MG63 (cell line): Measurements from ENCODE around the gene ENPP3. TPM values are rescaled to one million over a fixed set of nuclear protein-coding genes. Genes with fewer than 3 reads are reported as not detected.
"Not testable (repeated sequence)": the region's sequence is repeated elsewhere in the genome, so short reads cannot be mapped to it uniquely, and the experiment has no call there.

Experiments
- DNase-seq: peaks from one replicate; pipeline ENCODE4 v3.0.0-alpha.2; 2020
- H3K27me3 ChIP-seq: fragments of 250-450 bp; sonication (Bioruptor Pico); 2 replicates; pipeline ENCODE4 v1.5.1; 2020; ENCODE audit warnings: mild to moderate bottlenecking, moderate library complexity
- H3K36me3 ChIP-seq: fragments of 250-450 bp; sonication (Bioruptor Pico); 2 replicates; pipeline ENCODE4 v1.5.1; 2020; ENCODE audit warnings: mild to moderate bottlenecking, moderate library complexity
- H3K4me3 ChIP-seq: fragments of 250-450 bp; sonication (Bioruptor Pico); 2 replicates; pipeline ENCODE4 v1.5.1; 2020; ENCODE audit warnings: mild to moderate bottlenecking, moderate library complexity
- H3K9me3 ChIP-seq: fragments of 250-450 bp; sonication (Bioruptor Pico); 2 replicates; pipeline ENCODE4 v1.5.1; 2020; ENCODE audit warnings: mild to moderate bottlenecking, moderate library complexity
- total RNA-seq: library from RNA; depleted of rRNA; stranded (reverse); fragments of >200 nt; shearing (Covaris generic); gene quantifications from 2 replicates; pipeline ENCODE4 v1.2.3, GENCODE V29; 2014; ENCODE audit warnings: low replicate concordance

Gene ENPP3
- total RNA-seq, 1 experiment from 2014 or later = not detected

DNA sequence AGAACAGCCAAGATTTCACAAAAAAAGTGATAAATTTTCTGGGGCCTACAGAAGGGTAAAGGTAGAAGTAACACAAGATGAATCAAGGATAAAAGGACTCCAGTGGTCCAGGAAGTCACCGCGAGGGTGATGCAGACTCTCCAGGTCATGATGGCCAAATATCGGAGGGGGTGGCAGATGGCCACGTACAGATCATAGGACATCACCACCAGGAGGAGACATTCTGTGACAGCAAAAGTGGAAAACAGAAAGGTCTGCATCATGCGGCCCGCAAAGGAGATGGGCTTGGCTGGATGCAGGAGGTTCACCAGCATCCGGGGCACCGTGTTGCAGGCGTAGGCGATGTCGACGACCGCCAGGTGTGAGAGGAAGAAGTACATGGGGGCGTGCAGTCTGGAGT lies 63.7 kb downstream of the ENPP3 start:
- H3K36me3 ChIP-seq, H3K4me3 ChIP-seq, DNase-seq: not testable (repeated sequence)

GRCh38 chr6:131703905-131704304 lies 66.8 kb downstream of the ENPP3 start:
- H3K27me3 ChIP-seq, H3K4me3 ChIP-seq, H3K36me3 ChIP-seq, H3K9me3 ChIP-seq, DNase-seq: not testable (repeated sequence)

More for the DNA sequence above, 63.7 kb downstream of the ENPP3 start:
- H3K9me3 ChIP-seq, H3K27me3 ChIP-seq: not testable (repeated sequence)

GRCh38 chr6:131710917-131711316 lies 73.8 kb downstream of the ENPP3 start, which contains the start of gene CTAGE9:
Gene CTAGE9 (minus strand): TSS chr6:131711017. CDS start chr6:131711017, 0 bp downstream.
- not testable (repeated sequence) for H3K27me3 ChIP-seq, DNase-seq, H3K4me3 ChIP-seq, H3K36me3 ChIP-seq, H3K9me3 ChIP-seq

GRCh38 chr6:131715567-131715966 lies 78.5 kb downstream of the ENPP3 start:
- not testable (repeated sequence) for H3K27me3 ChIP-seq, H3K9me3 ChIP-seq, DNase-seq, H3K36me3 ChIP-seq, H3K4me3 ChIP-seq

DNA sequence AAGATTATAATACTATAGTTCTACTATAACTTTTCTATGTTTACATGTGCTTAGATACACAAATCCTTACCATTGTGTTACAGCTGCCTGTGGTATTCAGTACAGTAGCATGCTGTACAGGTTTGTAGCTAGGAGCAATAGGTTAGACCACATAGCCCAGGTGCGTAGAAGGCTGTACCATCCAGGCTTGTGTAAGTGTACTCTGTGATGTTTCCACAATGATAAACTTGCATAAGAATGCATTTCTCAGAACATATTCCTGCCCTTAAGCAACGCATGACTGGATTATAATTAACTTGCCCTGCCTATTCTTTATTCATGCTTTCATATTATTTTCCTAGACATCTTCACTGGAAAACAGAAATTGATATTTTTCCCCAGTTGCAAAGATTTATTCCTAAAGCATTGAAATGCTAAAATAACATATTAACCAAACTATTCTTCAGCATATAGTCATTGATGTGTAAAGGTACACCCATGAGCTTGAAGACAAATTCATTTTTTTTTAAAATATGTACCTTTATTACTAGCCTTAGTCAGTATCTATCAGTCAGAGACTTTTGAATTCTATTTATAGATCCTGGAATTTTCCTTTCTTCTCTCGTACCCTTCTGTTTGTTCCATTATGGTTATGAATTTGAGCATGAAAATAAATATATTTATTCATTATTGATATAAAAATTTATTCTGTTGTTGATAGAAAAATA lies 80.9 kb downstream of the ENPP3 start:
- Histone ChIP-seq H3K9me3 (no peaks in the 10 kb centered on the region), H3K4me3 (no peak overlapping the region), H3K27me3 (no peaks in the 10 kb centered on the region), H3K36me3 (no peaks in the 10 kb centered on the region)
- no peak for DNase-seq

DNA sequence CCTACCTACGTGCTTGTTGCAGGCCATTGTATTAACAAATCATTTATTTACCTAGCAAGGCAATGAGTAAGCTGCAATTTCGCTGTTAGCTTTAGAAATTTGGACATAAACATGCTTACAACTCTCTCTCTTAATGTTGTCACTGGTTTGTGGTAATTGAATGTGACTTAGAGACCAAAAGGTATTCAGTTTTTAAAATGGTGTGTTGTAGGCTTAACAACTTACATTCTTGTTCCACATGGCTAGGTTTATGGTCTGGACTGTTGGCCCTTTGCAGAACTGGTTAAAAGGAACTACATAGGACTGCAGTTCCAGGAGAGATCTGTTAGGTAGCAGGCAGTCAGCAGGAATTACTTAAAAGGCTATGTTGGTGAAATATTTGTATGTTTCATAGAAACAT lies 84.1 kb downstream of the ENPP3 start:
- H3K9me3 ChIP-seq = no peaks in the 10 kb centered on the region
- no peaks in the 10 kb centered on the region for H3K27me3 ChIP-seq
- no peak for DNase-seq
- no peak overlapping the region for H3K4me3 ChIP-seq
- no peaks in the 10 kb centered on the region for H3K36me3 ChIP-seq

DNA sequence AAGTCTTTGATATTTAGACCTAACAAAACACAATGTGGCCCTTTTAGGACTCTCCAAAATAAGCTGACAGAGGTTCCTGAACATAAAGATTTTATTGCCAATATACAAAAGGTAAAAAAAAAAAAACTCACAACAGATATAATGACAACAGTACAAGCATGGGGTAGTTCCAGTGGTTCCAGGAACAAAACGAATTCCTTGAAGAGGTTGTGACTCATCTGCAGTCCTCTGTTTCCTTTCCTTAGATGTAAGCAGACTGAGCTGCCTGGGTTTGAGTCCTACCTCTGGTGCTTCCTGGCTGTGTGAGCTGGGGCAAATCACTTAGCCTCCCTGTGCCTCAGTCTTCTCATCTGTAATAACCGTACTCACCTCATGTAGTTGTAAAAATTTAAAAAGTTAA lies 87.0 kb downstream of the ENPP3 start:
- Histone ChIP-seq H3K27me3 (no peaks in the 10 kb centered on the region), H3K36me3 (no peaks in the 10 kb centered on the region), H3K9me3 (no peaks in the 10 kb centered on the region), H3K4me3 (no peak overlapping the region)
- DNase-seq = no peak

DNA sequence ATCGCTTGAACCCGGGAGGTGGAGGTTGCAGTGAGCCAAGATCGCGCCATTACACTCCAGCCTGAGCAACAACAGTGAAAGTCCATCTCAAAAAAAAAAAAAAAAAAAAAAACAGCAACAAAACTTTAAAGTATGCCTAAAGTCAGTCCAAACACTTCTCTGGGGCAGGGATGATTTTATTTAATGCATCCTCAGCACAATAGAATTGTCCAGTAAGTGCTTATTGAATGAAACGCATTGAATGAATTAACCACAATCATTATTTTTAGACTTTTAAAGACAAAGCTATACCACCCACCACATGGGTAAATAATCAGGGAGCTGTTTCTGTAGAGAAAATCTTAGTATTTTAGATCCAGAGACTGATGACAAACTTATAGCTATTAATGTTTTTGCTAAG lies 90.4 kb downstream of the ENPP3 start:
- Histone ChIP-seq H3K36me3 (no peaks in the 10 kb centered on the region), H3K4me3 (no peak overlapping the region), H3K9me3 (no peaks in the 10 kb centered on the region), H3K27me3 (no peaks in the 10 kb centered on the region)
- no peak for DNase-seq

DNA sequence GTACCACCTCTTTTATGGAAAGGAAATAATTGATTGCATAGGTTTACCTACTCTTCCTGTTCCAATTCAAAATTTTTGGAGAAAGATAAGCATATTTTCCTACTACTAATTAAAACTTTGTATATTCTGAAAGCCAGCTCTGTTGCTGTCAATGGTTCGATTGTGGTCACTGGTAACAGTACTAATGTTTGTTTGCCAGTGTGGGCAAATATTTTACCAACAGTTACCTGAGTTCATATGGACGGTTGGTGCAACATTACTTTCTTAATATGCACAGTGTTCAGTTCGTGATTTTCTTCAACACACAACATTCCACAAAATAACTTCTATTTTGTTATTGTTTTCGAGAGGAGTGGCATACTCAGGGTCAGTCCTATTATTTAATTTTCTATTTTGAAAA lies 90.8 kb downstream of the ENPP3 start:
- no peaks in the 10 kb centered on the region for H3K9me3 ChIP-seq
- DNase-seq = no peak

GRCh38 chr6:131728296-131728939 lies 91.3 kb downstream of the ENPP3 start:
- no peak for DNase-seq
- no peaks in the 10 kb centered on the region for H3K9me3 ChIP-seq
- no peaks in the 10 kb centered on the region for H3K27me3 ChIP-seq
- no peaks in the 10 kb centered on the region for H3K36me3 ChIP-seq
- H3K4me3 ChIP-seq = no peak overlapping the region

More for the DNA sequence above, 90.8 kb downstream of the ENPP3 start:
- Histone ChIP-seq H3K36me3 (no peaks in the 10 kb centered on the region), H3K4me3 (no peak overlapping the region), H3K27me3 (no peaks in the 10 kb centered on the region)

DNA sequence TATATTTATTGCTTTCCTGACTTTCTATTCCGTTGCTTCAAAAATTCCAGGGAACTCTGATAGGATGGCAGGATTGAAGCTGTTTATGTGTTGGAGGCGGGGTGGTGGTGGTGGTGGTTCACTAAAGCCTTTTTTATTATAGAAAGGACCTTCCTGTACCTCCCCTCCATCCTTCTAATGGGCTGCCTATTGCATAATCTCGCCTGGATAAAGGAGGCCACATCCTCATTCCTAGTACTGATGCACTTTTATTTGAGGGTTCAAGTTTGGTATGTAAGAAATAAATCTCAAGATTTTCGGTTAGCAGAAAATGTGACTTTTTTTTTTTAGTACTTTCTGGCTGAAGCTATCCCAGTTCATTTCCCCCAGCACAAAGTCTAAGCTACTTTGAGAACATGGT lies 92.4 kb downstream of the ENPP3 start:
- H3K36me3 ChIP-seq = no peaks in the 10 kb centered on the region
- no peak for DNase-seq
- no peak overlapping the region for H3K4me3 ChIP-seq
- no peaks in the 10 kb centered on the region for H3K9me3 ChIP-seq
- no peaks in the 10 kb centered on the region for H3K27me3 ChIP-seq

GRCh38 chr6:131730264-131730663 lies 93.2 kb downstream of the ENPP3 start:
- Histone ChIP-seq H3K4me3 (no peak overlapping the region), H3K27me3 (no peaks in the 10 kb centered on the region), H3K9me3 (no peaks in the 10 kb centered on the region), H3K36me3 (no peaks in the 10 kb centered on the region)
- no peak for DNase-seq

- DNase-seq = no peak
- Histone ChIP-seq H3K4me3 (no peak overlapping the region), H3K36me3 (no peaks in the 10 kb centered on the region), H3K9me3 (no peaks in the 10 kb centered on the region), H3K27me3 (no peaks in the 10 kb centered on the region)
These were observed 94.1 kb downstream of the ENPP3 start for GRCh38 chr6:131731224-131731623.

DNA sequence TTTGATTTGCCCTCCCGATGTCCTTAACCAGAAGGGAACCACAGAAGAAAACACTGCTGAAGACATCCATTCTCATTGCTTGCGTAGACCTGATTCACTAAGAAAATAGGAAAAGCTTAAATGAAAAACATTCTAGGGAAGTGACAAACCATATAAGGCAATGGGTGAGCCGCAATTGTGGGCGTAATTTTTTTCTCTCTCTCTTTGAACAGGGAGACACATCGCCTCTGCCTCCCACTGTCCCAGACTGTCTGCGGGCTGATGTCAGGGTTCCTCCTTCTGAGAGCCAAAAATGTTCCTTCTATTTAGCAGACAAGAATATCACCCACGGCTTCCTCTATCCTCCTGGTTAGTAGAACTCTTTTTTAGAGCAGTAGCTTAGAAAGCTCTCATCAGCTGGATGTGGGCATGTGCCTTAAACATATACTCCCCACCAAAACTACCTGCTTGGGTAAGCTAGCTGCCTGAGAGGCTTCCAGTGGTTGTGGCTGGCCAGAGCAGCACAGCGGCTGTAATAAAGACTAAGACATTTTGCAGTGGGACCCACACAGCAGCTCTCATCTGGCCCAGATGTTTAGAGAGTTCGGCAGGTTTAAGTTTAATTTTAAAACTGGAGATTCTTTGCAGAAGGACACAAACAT lies 96.4 kb downstream of the ENPP3 start:
- H3K27me3 ChIP-seq = no peaks in the 10 kb centered on the region
- no peaks in the 10 kb centered on the region for H3K9me3 ChIP-seq
- no peak overlapping the region; the same call in 1 of the 2 replicates for H3K4me3 ChIP-seq
- peak; percentile 36 for DNase-seq
- no peaks in the 10 kb centered on the region for H3K36me3 ChIP-seq

GRCh38 chr6:131736003-131736596 lies 99.0 kb downstream of the ENPP3 start:
- H3K4me3 ChIP-seq = no peak overlapping the region
- H3K27me3 ChIP-seq = no peaks in the 10 kb centered on the region
- no peaks in the 10 kb centered on the region for H3K36me3 ChIP-seq
- no peaks in the 10 kb centered on the region for H3K9me3 ChIP-seq
- DNase-seq = no peak

DNA sequence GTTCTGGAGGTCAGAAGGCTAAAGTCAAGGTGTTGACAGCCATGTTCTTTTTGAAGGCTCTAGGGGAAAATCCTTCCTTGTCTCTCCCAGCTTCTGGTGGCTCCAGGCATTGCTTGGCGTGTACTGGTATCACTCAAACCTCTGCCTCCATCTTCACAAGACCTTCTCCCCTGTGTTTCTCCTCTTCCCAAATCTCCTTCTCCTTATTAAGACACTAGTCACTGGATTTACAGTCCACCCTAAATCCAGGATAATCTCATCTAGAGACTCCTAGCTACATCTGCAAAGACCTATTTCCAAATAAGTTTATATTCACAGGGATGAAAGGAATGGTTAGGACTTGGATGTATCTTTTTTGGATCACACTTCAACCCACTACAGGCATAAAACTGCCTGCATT lies 99.7 kb downstream of the ENPP3 start:
- Histone ChIP-seq H3K36me3 (no peaks in the 10 kb centered on the region), H3K4me3 (no peak overlapping the region), H3K27me3 (no peaks in the 10 kb centered on the region), H3K9me3 (no peaks in the 10 kb centered on the region)
- DNase-seq = no peak

GRCh38 chr6:131739136-131739535 lies 102.0 kb downstream of the ENPP3 start:
- H3K27me3 ChIP-seq = no peaks in the 10 kb centered on the region
- H3K4me3 ChIP-seq = no peak overlapping the region
- no peaks in the 10 kb centered on the region for H3K9me3 ChIP-seq
- no peaks in the 10 kb centered on the region for H3K36me3 ChIP-seq
- no peak for DNase-seq
